Measurements from ENCODE around the gene HMCN1.

Gene HMCN1

DNA sequence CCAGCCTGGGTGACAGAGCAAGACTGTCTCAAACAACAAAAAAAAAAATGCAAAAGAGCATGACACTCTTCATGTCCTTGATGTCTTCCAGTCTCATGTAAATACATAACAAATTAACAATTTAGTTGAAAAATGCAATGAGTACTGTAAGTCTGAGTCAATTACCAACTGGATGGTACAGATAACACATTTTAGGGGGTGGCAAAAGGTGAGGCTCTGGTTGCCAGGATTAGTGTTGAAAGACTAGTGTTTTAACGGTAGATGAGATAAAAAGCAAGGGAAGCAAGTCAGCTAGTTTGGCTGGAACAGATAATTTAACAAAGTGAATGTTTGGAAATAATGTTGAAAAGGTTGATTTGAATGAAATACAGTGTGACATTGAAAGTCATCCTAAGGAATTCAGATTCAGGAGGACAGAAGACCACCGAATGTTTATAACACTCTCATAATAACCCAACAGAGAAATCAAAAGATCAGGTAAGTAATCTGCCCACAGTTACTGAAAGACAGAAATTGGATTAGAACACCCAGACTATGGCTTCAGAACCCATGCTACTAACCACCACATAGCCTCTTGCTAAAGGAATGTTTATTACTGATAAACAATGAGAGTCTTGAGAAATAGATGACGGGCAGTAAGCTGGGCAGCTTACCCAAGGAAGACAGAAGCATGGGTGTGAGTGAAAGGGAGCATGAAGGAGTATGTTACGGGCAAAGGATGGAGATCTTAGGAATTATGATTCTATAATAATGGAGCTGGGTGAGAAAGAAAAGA lies 312.4 kb downstream of the HMCN1 start:
- H4K20me1 ChIP-seq (ENCODE audit: insufficient read depth) = no peaks in the 10 kb centered on the region
- H3K4me3 ChIP-seq (IDR thresholded peaks at IDR 0.05; ENCODE audit: insufficient read depth, low read depth, low read length) = no peak overlapping the region
- H2AFZ ChIP-seq (ENCODE audit: low read depth) = no peak overlapping the region
- no peaks in the 10 kb centered on the region for H3K36me3 ChIP-seq (ENCODE audit: insufficient read depth)
- TF ChIP-seq, protein P1, sequence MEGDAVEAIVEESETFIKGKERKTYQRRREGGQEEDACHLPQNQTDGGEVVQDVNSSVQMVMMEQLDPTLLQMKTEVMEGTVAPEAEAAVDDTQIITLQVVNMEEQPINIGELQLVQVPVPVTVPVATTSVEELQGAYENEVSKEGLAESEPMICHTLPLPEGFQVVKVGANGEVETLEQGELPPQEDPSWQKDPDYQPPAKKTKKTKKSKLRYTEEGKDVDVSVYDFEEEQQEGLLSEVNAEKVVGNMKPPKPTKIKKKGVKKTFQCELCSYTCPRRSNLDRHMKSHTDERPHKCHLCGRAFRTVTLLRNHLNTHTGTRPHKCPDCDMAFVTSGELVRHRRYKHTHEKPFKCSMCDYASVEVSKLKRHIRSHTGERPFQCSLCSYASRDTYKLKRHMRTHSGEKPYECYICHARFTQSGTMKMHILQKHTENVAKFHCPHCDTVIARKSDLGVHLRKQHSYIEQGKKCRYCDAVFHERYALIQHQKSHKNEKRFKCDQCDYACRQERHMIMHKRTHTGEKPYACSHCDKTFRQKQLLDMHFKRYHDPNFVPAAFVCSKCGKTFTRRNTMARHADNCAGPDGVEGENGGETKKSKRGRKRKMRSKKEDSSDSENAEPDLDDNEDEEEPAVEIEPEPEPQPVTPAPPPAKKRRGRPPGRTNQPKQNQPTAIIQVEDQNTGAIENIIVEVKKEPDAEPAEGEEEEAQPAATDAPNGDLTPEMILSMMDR (conservative IDR thresholded peaks at IDR 0.05; ENCODE audit: low read depth, low read length) = no peak
- no peak overlapping the region for H3K27ac ChIP-seq
- no peaks in the 10 kb centered on the region for H3K4me1 ChIP-seq (ENCODE audit: low read depth, poor library complexity, severe bottlenecking)
- no peaks in the 10 kb centered on the region for H3K79me2 ChIP-seq (ENCODE audit: insufficient read depth, low read depth)
- no peak overlapping the region for H3K4me2 ChIP-seq
- no peak overlapping the region for H3K9ac ChIP-seq
- H3K27me3 ChIP-seq (ENCODE audit: insufficient read depth, low read depth) = no peaks in the 10 kb centered on the region

DNA sequence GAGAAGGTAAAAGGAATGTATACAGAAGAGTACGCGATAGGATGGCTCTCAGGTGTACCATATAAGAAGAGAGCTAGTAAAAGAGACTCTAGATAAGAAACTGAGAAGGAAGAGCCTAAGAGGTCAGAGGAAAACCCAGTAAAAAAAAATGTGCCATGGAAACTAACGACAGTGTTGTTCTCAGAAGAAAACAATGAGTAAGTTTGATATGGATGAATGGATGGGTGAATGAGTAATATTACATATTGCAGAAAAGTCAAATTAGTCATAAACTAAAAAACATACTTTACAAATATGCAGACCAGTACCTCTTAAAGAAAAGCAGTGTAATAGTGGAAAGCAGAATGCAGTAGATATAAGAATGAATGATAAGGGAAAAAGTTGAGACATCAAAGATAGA lies 316.2 kb downstream of the HMCN1 start:
- H3K9ac ChIP-seq = no peak overlapping the region
- TF ChIP-seq, protein P1 (conservative IDR thresholded peaks at IDR 0.05; ENCODE audit: low read depth, low read length) = no peak

DNA sequence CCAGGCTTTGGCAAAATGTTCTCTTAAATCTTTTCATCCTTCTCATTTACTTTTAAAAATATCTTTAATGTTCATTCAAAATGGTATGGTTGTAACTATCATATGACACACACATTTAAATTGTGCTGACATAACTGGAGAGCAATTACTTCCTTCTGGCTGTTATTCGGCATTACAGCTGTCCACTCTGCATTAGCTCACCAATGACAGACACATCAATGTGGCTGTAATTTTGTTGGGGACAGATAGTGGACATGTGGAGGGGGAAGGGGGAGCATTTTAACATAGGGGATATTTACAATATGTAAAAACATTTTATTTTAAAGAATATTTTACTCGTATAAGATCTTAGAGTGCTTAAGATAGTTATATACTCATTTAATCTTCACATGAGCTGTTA lies 319.8 kb downstream of the HMCN1 start:
- H3K27me3 ChIP-seq (ENCODE audit: insufficient read depth, low read depth) = no peaks in the 10 kb centered on the region
- H4K20me1 ChIP-seq (ENCODE audit: insufficient read depth) = no peaks in the 10 kb centered on the region
- H3K79me2 ChIP-seq (ENCODE audit: insufficient read depth, low read depth) = no peaks in the 10 kb centered on the region
- no peak overlapping the region for H3K4me3 ChIP-seq (IDR thresholded peaks at IDR 0.05; ENCODE audit: insufficient read depth, low read depth, low read length)
- H2AFZ ChIP-seq (ENCODE audit: low read depth) = no peak overlapping the region
- TF ChIP-seq, protein P1 (conservative IDR thresholded peaks at IDR 0.05; ENCODE audit: low read depth, low read length) = no peak
- H3K9ac ChIP-seq = no peak overlapping the region
- peaks cover 24% of the 10 kb centered on the region for H3K4me1 ChIP-seq (ENCODE audit: low read depth, poor library complexity, severe bottlenecking)
- no peak overlapping the region for H3K4me2 ChIP-seq
- H3K27ac ChIP-seq = no peak overlapping the region
- no peaks in the 10 kb centered on the region for H3K36me3 ChIP-seq (ENCODE audit: insufficient read depth)

More for the DNA sequence above, 316.2 kb downstream of the HMCN1 start:
- Histone ChIP-seq H3K4me2 (no peak overlapping the region), H3K4me3 (IDR thresholded peaks at IDR 0.05; ENCODE audit: insufficient read depth, low read depth, low read length) (no peak overlapping the region), H2AFZ (ENCODE audit: low read depth) (no peak overlapping the region), H3K36me3 (ENCODE audit: insufficient read depth) (no peaks in the 10 kb centered on the region), H3K27me3 (ENCODE audit: insufficient read depth, low read depth) (no peaks in the 10 kb centered on the region), H3K79me2 (ENCODE audit: insufficient read depth, low read depth) (no peaks in the 10 kb centered on the region), H4K20me1 (ENCODE audit: insufficient read depth) (no peaks in the 10 kb centered on the region), H3K27ac (no peak overlapping the region), H3K4me1 (ENCODE audit: low read depth, poor library complexity, severe bottlenecking) (no peaks in the 10 kb centered on the region)

DNA sequence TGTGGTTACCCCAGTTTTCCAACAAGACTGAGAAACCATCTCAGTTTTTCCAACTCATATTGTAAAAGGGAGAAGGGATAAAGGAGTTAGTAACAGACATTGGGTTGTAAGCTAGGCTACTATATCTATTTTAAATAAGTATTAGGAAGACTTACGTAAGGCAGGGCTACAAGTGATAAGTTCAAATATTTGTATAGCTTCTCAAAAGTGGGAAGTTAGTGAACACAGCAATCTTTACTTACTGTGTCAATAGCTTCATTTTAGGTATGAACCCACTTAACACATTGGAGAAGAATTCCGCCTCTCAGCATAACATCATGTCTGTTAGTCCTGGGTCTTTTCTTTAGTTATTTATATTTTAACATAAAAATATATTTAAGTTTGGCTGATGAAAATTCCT lies 320.7 kb downstream of the HMCN1 start:
- H2AFZ ChIP-seq (ENCODE audit: low read depth) = no peak overlapping the region
- TF ChIP-seq, protein P1 (conservative IDR thresholded peaks at IDR 0.05; ENCODE audit: low read depth, low read length) = no peak
- no peak overlapping the region for H3K9ac ChIP-seq
- no peaks in the 10 kb centered on the region for H3K36me3 ChIP-seq (ENCODE audit: insufficient read depth)
- H3K27ac ChIP-seq = no peak overlapping the region
- H3K4me1 ChIP-seq (ENCODE audit: low read depth, poor library complexity, severe bottlenecking) = peaks cover 33% of the 10 kb centered on the region
- no peaks in the 10 kb centered on the region for H3K79me2 ChIP-seq (ENCODE audit: insufficient read depth, low read depth)
- no peak overlapping the region for H3K4me2 ChIP-seq
- H3K4me3 ChIP-seq (IDR thresholded peaks at IDR 0.05; ENCODE audit: insufficient read depth, low read depth, low read length) = no peak overlapping the region
- H4K20me1 ChIP-seq (ENCODE audit: insufficient read depth) = no peaks in the 10 kb centered on the region
- H3K27me3 ChIP-seq (ENCODE audit: insufficient read depth, low read depth) = no peaks in the 10 kb centered on the region

Data from KMS-11 (cell line).